ENCODE results near the gene RACGAP1. TPM values are rescaled to one million over a fixed set of nuclear protein-coding genes. Genes with fewer than 3 reads are reported as not detected.

RACGAP1 gene
- 10 to 100 TPM; 13.8 to 20.4 (median 16.2) TPM for total RNA-seq

GRCh38 chr12:50025187-50026059, at the start of gene RACGAP1:
TSS of gene RACGAP1 (minus strand) at chr12:50025494. CDS start at chr12:50016715, 8,779 bp downstream.
- 6% methylated on average over 42 of the region's 47 CpGs for WGBS

GRCh38 chr12:50073712-50074111, 48.4 kb upstream of the RACGAP1 start:
- WGBS, result 90% methylated on average over 6 of the region's 10 CpGs
- no peak for DNase-seq (ENCODE audit: low spot score in 2 of 2)
- no peaks in the 10 kb centered on the region for H3K27me3 ChIP-seq

More at GRCh38 chr12:50025187-50026059, at the start of gene RACGAP1:
- peak; percentile 96 to 97 for DNase-seq (ENCODE audit: low spot score in 2 of 2)
- peak within 1 kb of the TSS; percentile 87 for H3K4me3 ChIP-seq
- H3K27me3 ChIP-seq, result no peaks in the 10 kb centered on the region
- H3K36me3 ChIP-seq, result no peaks in the 10 kb centered on the region
- peaks cover 10% of the 10 kb centered on the region for H3K4me1 ChIP-seq
- no peak for TF ChIP-seq CTCF (IDR thresholded peaks at IDR 0.05)
- peak in 1 of 3 donors; percentile 75 for TF ChIP-seq POLR2AphosphoS5 (IDR thresholded peaks at IDR 0.05)
- no peak for TF ChIP-seq EP300 (IDR thresholded peaks at IDR 0.05)
- H3K9me3 ChIP-seq, result no peaks in the 10 kb centered on the region
- H3K27ac ChIP-seq, result no peak within 1 kb of the TSS

GRCh38 chr12:50073206-50073605, 47.9 kb upstream of the RACGAP1 start:
- Histone ChIP-seq H3K9me3 (no peaks in the 10 kb centered on the region), H3K4me3 (no peak overlapping the region), H3K4me1 (peaks cover 16% of the 10 kb centered on the region), H3K27ac (no peak overlapping the region), H3K27me3 (no peaks in the 10 kb centered on the region), H3K36me3 (no peaks in the 10 kb centered on the region)
- WGBS, result 69% methylated on average over 5 of the region's 7 CpGs
- no peak for DNase-seq (ENCODE audit: low spot score in 2 of 2)
- TF ChIP-seq CTCF (IDR thresholded peaks at IDR 0.05), result no peak
- TF ChIP-seq POLR2A (IDR thresholded peaks at IDR 0.05), result no peak
- TF ChIP-seq POLR2AphosphoS5 (IDR thresholded peaks at IDR 0.05), result no peak
- TF ChIP-seq EP300 (IDR thresholded peaks at IDR 0.05), result no peak

More at GRCh38 chr12:50073712-50074111, 48.4 kb upstream of the RACGAP1 start:
- Histone ChIP-seq H3K27ac (no peak overlapping the region), H3K9me3 (no peaks in the 10 kb centered on the region), H3K4me1 (peaks cover 16% of the 10 kb centered on the region), H3K36me3 (no peaks in the 10 kb centered on the region), H3K4me3 (no peak overlapping the region)
- no peak for TF ChIP-seq EP300 (IDR thresholded peaks at IDR 0.05)
- no peak for TF ChIP-seq CTCF (IDR thresholded peaks at IDR 0.05)
- TF ChIP-seq POLR2AphosphoS5 (IDR thresholded peaks at IDR 0.05), result no peak
- TF ChIP-seq POLR2A (IDR thresholded peaks at IDR 0.05), result no peak

- H3K9me3 ChIP-seq, result no peaks in the 10 kb centered on the region
- no peaks in the 10 kb centered on the region for H3K27me3 ChIP-seq
- no peak overlapping the region for H3K27ac ChIP-seq
- peaks cover 16% of the 10 kb centered on the region for H3K4me1 ChIP-seq
- 73% methylated on average over 9 of the region's 10 CpGs for WGBS
- H3K4me3 ChIP-seq, result no peak overlapping the region
- H3K36me3 ChIP-seq, result no peaks in the 10 kb centered on the region
- no peak for TF ChIP-seq POLR2A (IDR thresholded peaks at IDR 0.05)
- no peak for TF ChIP-seq CTCF (IDR thresholded peaks at IDR 0.05)
- no peak for DNase-seq (ENCODE audit: low spot score in 2 of 2)
Measured at GRCh38 chr12:50072198-50072907, 47.1 kb upstream of the RACGAP1 start.
